HG03025 (cell line): ENCODE data around the gene THBS3.
"Not testable (repeated sequence)": the region's sequence is repeated elsewhere in the genome, so short reads cannot be mapped to it uniquely, and the experiment has no call there.

Source experiments
- ATAC-seq: cut with Tn5 transposase; IDR thresholded peaks from one replicate; pipeline ENCODE4 v1.9.1; 2021; ENCODE audit warnings: mild to moderate bottlenecking, moderate library complexity; ENCODE audit not compliant: unreplicated experiment, low FRiP score

Gene THBS3

DNA sequence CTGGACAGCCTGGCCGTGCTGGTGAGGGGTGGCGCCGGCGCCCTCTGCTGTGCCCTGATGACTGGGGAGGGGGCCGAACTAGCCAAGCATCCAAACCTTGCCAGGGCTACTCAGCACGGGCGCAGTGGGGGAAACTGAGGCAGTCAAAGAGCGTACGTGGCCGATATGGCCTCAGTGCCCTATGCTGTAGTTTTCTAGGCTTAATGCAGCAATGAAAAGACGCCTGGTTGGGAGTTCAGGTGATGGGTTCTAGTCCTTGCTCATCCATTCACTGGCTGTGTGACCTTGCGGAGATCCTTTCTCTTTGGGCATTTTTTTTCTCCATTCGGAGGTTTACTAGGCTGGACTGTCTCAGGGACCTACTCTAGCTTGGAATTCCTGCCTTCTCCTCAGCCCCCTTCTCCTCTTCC is 1.6 kb upstream of the THBS3 start:
- no peak for ATAC-seq

DNA sequence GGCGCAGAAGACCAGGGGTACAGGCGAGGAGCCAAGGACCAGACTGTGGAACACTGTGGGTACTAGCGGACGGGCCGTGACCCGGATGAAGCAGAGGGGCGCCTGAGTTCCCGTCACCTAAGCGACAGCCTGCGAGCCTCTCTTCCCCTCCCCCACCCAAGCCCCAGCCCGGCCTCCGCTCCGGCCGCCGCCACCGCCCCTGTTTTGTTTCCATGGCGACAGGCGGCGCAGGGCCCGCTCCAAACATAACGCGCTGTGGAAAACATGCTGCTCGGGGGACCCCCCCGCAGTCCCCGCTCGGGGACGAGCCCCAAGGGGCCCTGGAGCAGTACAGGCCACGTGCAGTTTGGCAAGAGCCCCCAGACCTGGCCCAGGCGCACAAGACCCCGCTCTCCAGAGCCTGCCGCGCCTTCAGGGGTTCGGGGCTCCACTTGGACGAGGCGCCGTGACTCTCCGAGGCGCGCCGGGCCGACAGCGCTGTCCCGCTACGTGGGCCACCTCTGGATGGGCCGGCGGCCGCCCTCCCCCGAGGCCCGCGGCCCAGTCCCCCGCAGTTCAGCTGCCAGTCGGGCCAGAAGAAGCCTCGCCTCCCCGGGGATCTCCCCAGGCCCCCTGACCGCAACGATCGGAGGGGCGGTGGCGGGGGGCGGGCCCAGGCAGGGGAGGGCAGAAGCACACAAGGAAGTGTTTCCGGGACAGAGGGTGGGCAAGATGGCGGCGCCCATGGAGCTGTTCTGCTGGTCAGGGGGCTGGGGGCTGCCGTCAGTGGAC is 1.0 kb upstream of the THBS3 start, which contains the start of gene MTX1:
Gene MTX1 (plus strand): TSS at position 155 of the 771 bp plus-strand sequence. CDS start 110 bp downstream, at position 265.
- peak; percentile 52 for ATAC-seq

DNA sequence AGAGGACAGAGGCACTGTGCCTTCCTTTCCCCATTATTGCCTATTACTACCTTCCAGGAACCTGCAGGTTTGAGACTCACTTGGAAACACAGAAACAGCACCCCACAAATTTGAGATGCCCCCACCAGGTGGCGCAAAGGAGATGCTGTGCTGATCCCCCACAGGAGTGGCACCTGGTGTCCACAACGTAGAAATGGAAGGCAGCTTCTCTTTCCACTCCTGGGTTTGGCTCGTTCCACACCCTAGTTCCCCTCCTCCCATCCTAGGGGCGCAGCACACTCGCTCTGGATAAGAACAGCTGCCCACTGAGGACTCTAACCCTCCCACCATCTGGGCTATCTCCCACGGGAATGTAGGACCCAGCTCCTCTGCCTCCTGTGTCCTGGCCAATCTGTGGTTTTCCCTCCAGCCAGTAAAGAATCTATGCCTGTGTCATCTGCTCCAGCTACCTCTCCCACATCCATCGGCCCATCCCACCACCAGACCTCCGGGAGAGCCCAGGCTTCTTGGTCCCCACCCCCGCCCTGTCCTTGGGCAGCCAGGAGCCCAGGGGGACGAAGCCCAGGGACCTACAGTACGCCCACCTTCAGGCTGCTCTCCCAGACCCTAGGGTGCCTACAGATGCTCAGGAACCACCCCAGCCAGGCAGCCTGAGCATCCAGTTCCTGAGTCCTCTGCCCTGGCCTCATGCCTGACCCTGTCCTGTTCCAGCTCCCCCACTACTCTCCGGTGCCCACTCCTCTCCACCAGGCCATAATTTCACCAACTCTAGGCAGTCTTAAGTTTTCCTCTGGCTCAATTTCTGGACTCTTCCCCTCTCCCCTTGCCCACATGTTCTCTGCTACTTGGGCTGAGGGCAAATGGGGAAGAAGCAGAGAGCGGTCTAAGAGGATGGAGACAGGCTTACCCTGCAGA is 549 bp downstream of the THBS3 start:
- no peak for ATAC-seq

DNA sequence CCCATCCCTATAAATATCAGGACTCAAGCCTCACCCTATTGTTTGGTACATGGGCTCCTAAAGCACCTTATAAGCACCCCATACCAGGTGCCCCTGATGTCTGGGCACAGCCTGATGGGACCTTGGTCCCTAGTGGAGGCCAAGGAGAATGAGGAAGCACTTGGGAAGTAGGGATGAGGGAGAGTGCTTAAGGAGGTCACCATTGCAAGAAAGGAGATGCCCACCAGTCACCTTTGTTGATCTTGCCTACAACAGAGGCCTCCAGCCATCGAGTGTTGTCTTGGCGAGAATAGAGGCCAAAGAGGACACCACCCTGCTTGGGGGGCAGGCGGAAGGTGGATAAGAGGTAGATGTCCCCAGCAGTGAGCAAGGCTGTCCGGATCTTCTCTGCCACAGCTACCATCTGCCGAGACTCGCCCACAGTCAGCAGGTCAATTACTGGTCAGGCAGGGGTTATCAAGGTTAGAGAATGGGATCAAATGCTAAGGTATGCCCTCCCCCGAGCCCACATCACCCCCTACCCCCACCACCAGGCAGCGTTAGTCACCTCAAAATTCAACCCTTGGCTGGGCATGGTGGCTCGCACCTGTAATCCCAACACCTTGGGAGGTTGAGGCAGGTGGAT is 1.6 kb downstream of the THBS3 start:
- ATAC-seq = no peak

DNA sequence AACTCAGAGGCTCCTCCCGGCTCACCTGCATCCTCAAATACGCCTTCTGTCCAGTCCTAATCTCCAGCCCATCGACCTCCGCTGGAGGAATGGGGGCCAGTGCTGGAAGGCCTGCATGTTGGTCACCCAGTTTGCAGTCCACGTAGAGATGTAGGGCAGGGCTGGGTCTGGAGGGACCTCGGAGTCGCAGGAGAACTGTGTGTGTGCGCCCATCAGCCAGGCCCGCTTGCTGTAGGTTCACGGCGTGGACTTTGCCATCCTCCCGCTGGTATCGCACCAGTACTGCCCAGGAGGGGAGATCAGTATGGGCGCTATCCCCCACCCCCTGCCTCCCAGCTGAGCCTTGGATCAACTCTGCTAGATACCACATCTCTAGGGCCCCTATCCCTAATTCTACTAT is 2.7 kb downstream of the THBS3 start:
- no peak for ATAC-seq

DNA sequence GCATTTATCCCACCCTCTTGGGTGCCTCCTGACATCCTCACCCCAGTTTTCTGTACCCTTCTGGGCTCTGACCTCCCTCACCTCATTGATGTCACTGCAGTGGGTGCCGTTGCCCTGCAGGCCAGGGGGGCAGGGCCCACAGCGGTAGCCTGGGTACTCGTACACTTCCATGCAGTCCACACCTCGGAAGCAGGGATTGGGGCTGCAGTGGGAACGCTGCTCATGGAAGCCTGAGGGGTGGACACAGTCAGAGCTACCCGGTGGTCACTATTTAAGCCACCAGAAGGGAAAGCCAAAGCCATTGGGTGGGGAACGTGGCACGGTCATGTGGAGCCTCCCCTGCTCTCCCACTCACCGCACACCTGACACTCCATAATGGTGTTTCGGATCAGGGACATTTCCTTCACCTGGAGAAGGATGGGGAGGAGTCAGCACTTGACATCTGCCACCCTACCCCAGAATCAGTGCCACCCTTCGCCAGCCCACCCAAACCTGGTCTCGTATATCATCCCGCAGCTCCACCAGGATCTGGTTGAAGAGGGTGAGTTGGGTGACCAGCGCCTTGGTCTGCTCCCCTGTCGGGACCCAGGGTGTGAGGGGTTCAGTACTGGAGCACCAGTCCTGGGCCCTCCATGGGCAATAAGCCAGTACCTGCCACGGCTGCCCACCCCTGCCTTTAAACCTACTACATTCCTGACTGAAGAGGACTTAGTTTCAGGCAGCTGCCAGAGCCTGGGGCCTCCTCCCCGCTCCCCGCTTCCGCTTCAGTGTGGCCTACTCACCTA is 4.8 kb downstream of the THBS3 start:
- ATAC-seq = no peak

DNA sequence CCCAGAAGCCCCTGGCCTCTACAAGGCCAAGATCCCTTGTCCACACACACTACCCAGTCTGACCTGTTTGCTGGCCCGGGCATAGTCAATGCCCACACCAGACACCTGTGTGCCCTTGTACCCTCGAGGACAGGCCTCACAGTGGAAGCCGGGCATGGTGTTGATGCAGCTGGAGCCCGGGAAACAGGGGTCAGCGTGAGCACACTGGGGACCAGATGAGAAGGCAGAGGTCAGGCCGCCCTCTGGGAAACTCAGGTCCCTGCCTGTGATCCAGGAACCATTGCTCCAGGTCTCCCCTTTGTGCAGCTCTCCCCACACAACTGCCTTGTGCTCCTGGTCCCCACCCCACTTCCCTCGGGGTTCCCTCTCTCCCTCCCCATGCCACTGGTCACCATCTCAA is 5.5 kb downstream of the THBS3 start:
- ATAC-seq = no peak

DNA sequence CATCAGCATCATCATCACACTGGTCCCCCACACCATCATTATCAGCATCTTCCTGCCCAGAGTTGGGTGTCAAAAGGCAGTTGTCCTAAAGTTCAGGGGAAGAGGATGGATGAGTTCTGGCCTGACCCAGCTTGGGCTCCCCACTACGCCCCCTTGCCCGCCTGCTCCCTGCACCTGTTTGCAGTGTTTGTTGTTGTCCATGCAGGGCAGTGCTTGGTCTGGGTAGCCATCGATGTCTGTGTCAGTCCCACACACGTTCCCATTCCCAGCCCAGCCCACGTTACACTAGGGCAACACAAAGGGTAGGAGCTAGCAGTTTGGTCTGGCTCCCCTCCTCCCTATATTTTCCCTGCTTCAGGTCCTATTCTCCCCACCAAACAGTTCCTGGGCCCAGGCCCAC is 6.8 kb downstream of the THBS3 start:
- ATAC-seq = no peak

DNA sequence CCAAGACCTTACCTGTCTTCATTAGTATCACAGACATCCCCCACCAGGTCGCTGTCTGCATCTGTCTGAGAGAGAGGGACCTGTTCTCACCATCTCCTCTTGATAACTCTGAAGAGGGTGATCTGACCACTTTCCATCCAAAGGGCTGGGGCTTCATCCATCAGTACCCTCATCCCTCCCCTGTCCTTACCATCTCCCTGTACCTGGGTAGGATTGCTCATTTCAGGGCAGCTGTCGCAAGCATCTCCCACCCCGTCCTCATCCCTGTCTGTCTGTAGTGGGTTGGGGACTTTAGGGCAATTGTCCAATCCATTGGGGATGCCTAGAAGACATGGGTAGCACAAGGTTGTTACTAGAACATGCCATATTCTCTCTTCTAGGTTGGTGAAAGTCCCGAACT is 7.9 kb downstream of the THBS3 start:
- ATAC-seq = no peak

DNA sequence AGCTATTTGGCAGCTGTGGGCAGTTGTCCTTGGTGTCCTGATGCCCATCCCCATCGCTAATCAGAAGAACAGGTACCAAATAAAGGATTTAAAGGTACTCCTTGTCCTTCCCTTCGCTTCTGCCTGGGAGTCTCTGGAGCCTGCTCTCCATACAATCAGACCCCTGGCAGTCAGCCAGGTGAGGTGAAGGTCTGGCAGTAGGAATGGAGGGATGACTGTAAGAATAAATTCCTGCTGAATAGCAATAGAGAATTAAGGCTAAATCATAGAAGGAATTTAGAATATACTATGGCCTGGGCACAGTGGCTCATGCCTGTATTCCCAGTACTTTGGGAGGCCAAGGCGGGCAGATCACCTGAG is 9.2 kb downstream of the THBS3 start:
- no peak for ATAC-seq

DNA sequence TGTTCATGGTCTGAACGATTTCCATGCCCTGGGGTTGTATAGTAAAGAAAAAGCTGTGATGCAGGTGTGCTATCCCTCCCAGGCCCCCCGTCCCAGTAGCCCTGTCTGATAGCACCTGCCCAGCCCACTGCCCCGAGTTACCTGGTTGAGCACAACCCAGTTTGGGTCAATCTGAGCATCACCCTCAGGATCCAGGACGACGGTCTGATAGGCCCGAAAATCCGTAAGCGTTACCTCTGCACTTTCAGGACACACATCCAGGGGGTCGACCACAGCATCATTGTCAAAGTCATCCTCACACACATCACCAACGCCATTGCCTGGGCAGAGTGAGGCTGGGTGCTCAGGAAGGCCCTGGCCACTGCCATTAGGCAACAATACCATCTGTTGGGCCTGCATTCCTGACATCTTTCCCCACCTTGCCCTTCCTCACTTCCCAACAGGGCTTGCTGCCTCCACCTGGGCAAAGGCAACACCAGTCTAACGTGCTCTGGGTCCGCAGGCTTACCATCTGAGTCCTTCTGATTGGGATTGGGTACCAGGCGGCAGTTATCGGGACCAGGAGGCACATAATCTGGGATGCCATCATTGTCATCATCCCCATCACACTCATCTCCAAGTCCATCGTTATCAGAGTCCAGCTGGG is 9.7 kb downstream of the THBS3 start:
- no peak for ATAC-seq

DNA sequence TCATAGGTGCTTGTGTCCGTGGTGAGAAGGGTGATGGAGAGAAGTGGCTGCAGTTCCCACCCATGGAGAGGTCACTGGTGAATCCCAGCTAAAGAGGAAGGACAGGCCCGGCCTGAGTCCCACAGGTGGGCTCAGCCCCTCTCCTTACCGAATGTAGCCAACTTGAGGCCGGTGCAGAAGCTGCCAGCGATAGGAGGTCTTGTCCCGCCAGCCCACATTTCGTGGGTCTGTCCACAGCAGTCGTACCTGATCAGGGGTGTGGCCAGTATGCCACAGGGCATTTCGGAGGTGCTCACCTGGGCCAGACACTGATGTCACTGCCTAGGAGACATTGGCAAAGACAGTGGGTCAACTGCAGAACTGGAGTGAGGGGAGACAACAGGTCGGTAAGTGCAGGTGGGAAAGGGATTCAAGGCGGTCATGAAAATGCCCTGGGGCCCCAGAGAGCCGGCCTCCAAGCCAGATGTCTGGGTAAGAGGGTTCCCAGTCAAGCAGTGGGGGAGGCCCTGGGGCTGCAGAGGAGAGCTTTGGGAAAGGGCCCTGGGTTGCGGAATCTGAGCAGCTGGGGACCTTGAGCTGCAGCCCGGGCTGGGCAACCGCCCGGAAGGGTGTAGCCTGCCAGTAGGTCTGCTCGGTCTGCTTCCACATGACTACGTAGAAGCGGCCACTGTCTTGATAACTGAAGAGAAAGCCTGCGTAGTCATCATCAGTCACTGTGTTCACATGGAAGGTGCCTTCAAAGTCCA is 10.6 kb downstream of the THBS3 start:
- no peak for ATAC-seq

DNA sequence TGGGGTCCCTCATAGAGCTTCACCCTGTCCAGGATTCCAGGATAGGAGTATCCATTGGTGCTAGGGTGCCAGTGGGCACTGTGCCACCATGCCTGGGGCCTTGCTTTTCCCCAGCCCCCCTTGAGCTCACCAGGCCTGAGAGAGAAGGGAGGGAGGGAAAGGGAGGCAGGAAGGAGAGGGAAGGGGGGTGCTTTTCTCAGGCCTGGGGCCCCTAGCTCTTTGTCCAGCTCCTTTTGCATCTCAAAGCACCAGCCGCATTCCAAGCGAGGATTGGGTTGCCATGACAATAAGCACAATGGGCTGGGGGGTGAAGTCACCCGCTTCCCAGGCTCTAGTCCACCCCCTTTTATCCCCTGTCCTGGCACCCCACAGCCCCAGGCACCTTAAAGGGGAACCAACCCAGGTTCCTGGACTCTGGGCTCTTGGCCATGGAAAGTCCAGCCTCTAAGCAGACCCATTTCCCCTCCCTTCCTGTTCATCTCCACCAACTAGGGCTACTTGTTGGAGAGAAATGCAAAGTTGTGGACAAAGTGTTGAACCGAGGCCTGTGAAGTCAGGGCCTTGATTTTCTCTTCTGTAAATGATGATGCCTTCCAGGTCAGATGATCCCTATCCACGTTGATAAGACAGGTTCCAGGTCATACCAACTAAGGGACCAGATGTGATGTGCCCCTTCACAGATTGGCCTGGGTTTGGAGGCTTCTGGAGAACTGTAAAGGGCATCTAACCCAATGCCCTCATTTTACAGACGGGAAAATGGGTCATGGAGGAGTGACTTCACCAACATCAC is 11.4 kb downstream of the THBS3 start:
- ATAC-seq = no peak

DNA sequence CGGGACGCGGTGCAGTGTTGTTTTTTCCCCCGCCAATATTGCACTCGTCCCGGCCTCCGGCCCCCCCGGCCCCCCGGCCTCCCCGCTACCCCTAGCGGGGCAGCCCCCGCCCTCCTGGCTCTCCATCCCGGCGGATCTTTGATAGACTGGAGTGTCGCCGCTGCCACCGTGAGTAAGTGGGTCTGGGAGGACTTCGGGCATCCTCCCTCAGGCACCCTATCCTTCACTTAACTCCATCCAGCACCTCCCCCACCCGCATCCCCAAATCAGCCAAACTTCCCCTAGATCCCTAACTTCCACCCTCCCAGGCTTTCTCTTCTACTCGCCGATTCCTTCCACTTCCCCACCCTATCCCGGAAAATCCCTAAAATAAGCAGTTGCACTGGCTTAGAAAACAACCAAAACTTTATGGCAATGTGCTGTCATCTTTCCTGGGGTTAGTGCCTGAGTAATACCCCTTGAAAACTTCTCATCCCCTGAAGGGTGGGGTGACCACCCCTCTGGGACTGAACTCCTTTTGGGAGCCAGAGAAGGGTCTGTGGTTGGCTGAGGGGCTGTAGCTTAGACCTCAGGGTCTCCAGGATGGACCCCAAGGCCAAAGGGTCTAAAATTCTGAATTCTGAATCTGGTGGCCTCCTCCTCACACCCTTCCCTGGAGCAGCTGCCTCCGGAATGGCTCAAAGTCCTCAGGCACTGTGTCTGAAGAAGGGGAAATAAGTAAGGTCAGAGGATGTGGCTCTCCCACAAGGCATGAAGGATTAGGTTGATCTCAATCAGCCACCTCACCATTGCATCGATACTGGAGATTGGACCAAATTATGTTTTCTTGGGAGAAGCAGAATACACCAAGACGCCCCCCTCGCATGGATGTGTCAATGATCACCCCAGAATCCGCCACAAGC is 12.2 kb downstream of the THBS3 start:
- ATAC-seq = no peak

DNA sequence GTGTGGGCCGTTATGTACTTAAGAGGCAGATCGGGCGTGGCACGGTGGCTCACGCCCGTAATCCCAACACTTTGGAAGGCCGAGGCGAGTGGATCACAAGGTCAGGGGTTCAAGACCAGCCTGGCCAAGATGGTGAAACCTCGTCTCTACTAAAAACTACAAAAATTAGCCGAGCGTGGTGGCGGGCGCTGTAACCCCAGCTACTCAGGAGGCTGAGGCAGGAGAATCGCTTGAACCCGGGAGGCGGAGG is 13.8 kb downstream of the THBS3 start:
- not testable (repeated sequence) for ATAC-seq

DNA sequence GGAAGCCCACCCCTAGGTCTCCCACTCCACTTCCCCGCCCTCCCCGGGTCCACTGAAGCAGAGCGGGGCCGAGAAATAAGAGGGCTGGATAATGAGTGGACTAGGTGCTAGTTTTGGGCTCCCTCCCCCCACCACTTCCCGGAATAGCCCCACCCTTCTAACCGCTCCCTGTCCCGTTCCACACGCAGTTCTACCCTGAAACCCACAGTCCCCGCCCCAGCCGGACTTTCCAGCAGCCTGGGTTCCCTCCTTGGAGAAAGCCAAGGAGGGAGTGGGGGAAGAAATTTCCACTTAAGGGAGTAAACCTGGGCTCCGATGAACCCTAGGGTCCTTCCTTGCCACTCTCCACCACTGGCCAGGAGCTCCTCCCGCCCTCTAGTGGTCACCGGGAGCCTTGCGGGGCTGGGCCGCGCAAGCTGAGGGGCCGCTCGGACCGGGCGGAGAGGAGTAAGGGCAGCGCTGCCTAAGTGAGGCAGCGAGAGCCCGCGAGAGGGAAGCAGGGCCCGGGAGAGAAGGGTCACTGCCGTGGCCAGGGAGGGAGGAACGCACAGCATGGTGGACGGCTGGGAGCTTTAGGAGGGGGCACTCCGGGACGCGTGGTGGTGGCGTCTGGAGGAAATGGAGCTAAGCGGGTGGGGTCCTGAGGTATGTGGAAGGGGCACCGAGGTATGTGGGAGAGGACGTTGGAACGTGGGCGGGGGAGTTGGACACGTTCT is 14.3 kb downstream of the THBS3 start:
- ATAC-seq = peak; percentile 57
